ENCODE results near the gene AKR7A2.
"Not testable (repeated sequence)": the region's sequence is repeated elsewhere in the genome, so short reads cannot be mapped to it uniquely, and the experiment has no call there.

The AKR7A2 gene

GRCh38 chr1:19324665-19324990 is 12.7 kb upstream of the AKR7A2 start:
- no peak for DNase-seq

GRCh38 chr1:19323987-19324664 is 12.2 kb upstream of the AKR7A2 start:
- no peak for DNase-seq

GRCh38 chr1:19322481-19322880 is 10.5 kb upstream of the AKR7A2 start:
- no peak for DNase-seq

- no peak for DNase-seq
Measured at GRCh38 chr1:19321071-19321470, 9.1 kb upstream of the AKR7A2 start.

GRCh38 chr1:19319196-19319595 is 7.3 kb upstream of the AKR7A2 start:
- DNase-seq: no peak

- no peak for DNase-seq
Measured at GRCh38 chr1:19317126-19317910, 5.4 kb upstream of the AKR7A2 start.

- DNase-seq: no peak
Measured at GRCh38 chr1:19315378-19316198, 3.6 kb upstream of the AKR7A2 start.

GRCh38 chr1:19313961-19314882 is 2.3 kb upstream of the AKR7A2 start:
- DNase-seq: no peak

- DNase-seq: no peak
Measured at GRCh38 chr1:19313636-19313959, 1.7 kb upstream of the AKR7A2 start.

GRCh38 chr1:19312782-19313635 is 1.1 kb upstream of the AKR7A2 start:
- no peak for DNase-seq

- DNase-seq: no peak
Measured at GRCh38 chr1:19311503-19311930, 427 bp downstream of the AKR7A2 start.

- DNase-seq: no peak
Measured at GRCh38 chr1:19310720-19311502, 1.0 kb downstream of the AKR7A2 start.

- DNase-seq: no peak
Measured at GRCh38 chr1:19310061-19310460, 1.9 kb downstream of the AKR7A2 start.

GRCh38 chr1:19309123-19309813 is 2.7 kb downstream of the AKR7A2 start:
- no peak for DNase-seq

- no peak for DNase-seq
Measured at GRCh38 chr1:19308509-19308907, 3.4 kb downstream of the AKR7A2 start.

GRCh38 chr1:19307794-19308508 is 4.0 kb downstream of the AKR7A2 start:
- no peak for DNase-seq

GRCh38 chr1:19306941-19307340 is 5.0 kb downstream of the AKR7A2 start:
- no peak for DNase-seq

GRCh38 chr1:19305880-19306279 is 6.1 kb downstream of the AKR7A2 start:
- DNase-seq: no peak

GRCh38 chr1:19304081-19304480 is 7.9 kb downstream of the AKR7A2 start:
- not testable (repeated sequence) for DNase-seq

- no peak for DNase-seq
Measured at GRCh38 chr1:19300211-19300610, 11.7 kb downstream of the AKR7A2 start.
